A673 (cell line): ENCODE data around the gene NOLC1. TPM values are rescaled to one million over a fixed set of nuclear protein-coding genes. Genes with fewer than 3 reads are reported as not detected.

ENCODE experiments used
- BruUV-seq: library from RNA; stranded (reverse); fragments of 400-500 nt; replicated peaks from 2 replicates; lab custom pipeline; 2021; lab: Mats Ljungman, UMichigan
- CTCF ChIA-PET: fragments of 300-600 bp; sonication (Branson Sonifier 250); formaldehyde crosslinking; loops from one replicate; lab custom pipeline; 2022; ENCODE audit warnings: antibody characterized with exemption; lab: Charles Lee
- POLR2A ChIA-PET: fragments of 300-600 bp; sonication (Branson Sonifier 250); formaldehyde crosslinking; loops from one replicate; lab custom pipeline; 2022; ENCODE audit warnings: antibody characterized with exemption; ENCODE audit not compliant: low non-redundant PET; lab: Charles Lee
- DNase-seq: peaks from one replicate; pipeline ENCODE4 v3.0.0-alpha.2; 2015; ENCODE audit warnings: low spot score
- H3K27ac ChIP-seq: fragments of 200-600 bp; sonication (generic); 2 replicates; pipeline ENCODE4 v1.5.1; 2016; ENCODE audit warnings: mixed run types, low read depth, mild to moderate bottlenecking, mixed read lengths, antibody characterized with exemption, low read length; ENCODE audit not compliant: poor library complexity, severe bottlenecking
- H3K27me3 ChIP-seq: fragments of 200-600 bp; sonication (generic); replicated peaks from 2 replicates; pipeline ENCODE4 v1.6.1; 2017; ENCODE audit warnings: mixed run types, low read depth, mild to moderate bottlenecking, mixed read lengths, antibody characterized with exemption, low read length; ENCODE audit not compliant: insufficient read depth, poor library complexity
- H3K36me3 ChIP-seq: fragments of 200-600 bp; sonication (generic); 2 replicates; pipeline ENCODE4 v1.6.1; 2016; ENCODE audit warnings: mixed run types, mild to moderate bottlenecking, mixed read lengths, antibody characterized with exemption, low read length; ENCODE audit not compliant: insufficient read depth, poor library complexity, severe bottlenecking
- H3K4me1 ChIP-seq: fragments of 200-600 bp; sonication (generic); 2 replicates; pipeline ENCODE4 v1.6.1; 2017; ENCODE audit warnings: mixed run types, mild to moderate bottlenecking, mixed read lengths, antibody characterized with exemption, low read length; ENCODE audit not compliant: insufficient read depth, poor library complexity, severe bottlenecking
- H3K4me3 ChIP-seq: fragments of 200-600 bp; sonication (generic); 2 replicates; pipeline ENCODE4 v1.5.1; 2016; ENCODE audit warnings: low read depth, mixed run types, mild to moderate bottlenecking, mixed read lengths, low read length; ENCODE audit not compliant: poor library complexity, severe bottlenecking
- H3K9me3 ChIP-seq: fragments of 200-600 bp; sonication (generic); 2 replicates; pipeline ENCODE4 v1.6.1; 2016; ENCODE audit warnings: mixed run types, low read depth, mild to moderate bottlenecking, mixed read lengths, antibody characterized with exemption, low read length; ENCODE audit not compliant: poor library complexity, severe bottlenecking
- CTCF ChIP-seq: fragments of 300-800, 200-600 bp; sonication (generic); conservative IDR thresholded peaks from 2 replicates; pipeline ENCODE4 v1.5.1; 2017; ENCODE audit warnings: low read depth, mild to moderate bottlenecking, antibody characterized with exemption, low read length, moderate library complexity, mixed read lengths
- EZH2 ChIP-seq: fragments of 200-600 bp; sonication (generic); IDR thresholded peaks from 2 replicates; pipeline ENCODE4 v1.6.1; 2017; ENCODE audit warnings: borderline replicate concordance, low read depth, mild to moderate bottlenecking, mixed read lengths, antibody characterized with exemption, low read length; ENCODE audit not compliant: poor library complexity, severe bottlenecking
- intact Hi-C: fragments of 100-400 bp; cut with micrococcal nuclease; formaldehyde crosslinking; loops from one replicate; pipeline ENCODE4 v1.10.0; 2022; ENCODE audit not compliant: unreplicated experiment
- total RNA-seq: library from RNA; stranded (reverse); gene quantifications from 2 replicates; pipeline ENCODE4 v1.2.3, GENCODE V29; 2021

Gene NOLC1
- total RNA-seq, 1 experiment from 2014 or later, result 225 TPM

GRCh38 chr10:102172288-102172687 is 20.1 kb downstream of the NOLC1 start:
- no peak for DNase-seq
- intact Hi-C loops, result loop anchor here (5.0 kb wide), 1 partner anchor 165 kb away; no protein-coding TSS in a partner anchor
- H3K27me3 ChIP-seq, result no peaks in the 10 kb centered on the region
- BruUV-seq, result no TSS peak
- H3K4me1 ChIP-seq, result no peaks in the 10 kb centered on the region
- no peak overlapping the region for H3K4me3 ChIP-seq
- no peaks in the 10 kb centered on the region for H3K9me3 ChIP-seq
- H3K36me3 ChIP-seq, result no peaks in the 10 kb centered on the region
- POLR2A ChIA-PET, result no interaction called here
- no peak overlapping the region for H3K27ac ChIP-seq
- CTCF ChIA-PET, result no interaction called here
- TF ChIP-seq CTCF (no peak), EZH2 (no peak)

GRCh38 chr10:102175415-102175814 is 23.2 kb downstream of the NOLC1 start:
- H3K4me1 ChIP-seq, result no peaks in the 10 kb centered on the region
- no peaks in the 10 kb centered on the region for H3K9me3 ChIP-seq
- no peak overlapping the region for H3K27ac ChIP-seq
- CTCF ChIA-PET, result no interaction called here
- H3K27me3 ChIP-seq, result no peaks in the 10 kb centered on the region
- POLR2A ChIA-PET, result no interaction called here
- no peak for DNase-seq
- no TSS peak for BruUV-seq
- no peak overlapping the region for H3K4me3 ChIP-seq
- H3K36me3 ChIP-seq, result no peaks in the 10 kb centered on the region
- intact Hi-C loops, result no loop called here
- TF ChIP-seq CTCF, result no peak

- Histone ChIP-seq H3K9me3 (peaks cover 9% of the 10 kb centered on the region), H3K4me1 (no peaks in the 10 kb centered on the region), H3K4me3 (no peak overlapping the region), H3K27me3 (no peaks in the 10 kb centered on the region), H3K36me3 (no peaks in the 10 kb centered on the region), H3K27ac (no peak overlapping the region)
- no TSS peak for BruUV-seq
- ChIA-PET CTCF (no interaction called here), POLR2A (no interaction called here)
- no peak for TF ChIP-seq EZH2
- TF ChIP-seq CTCF, result no peak
- intact Hi-C loops, result no loop called here
- no peak for DNase-seq
Observed at GRCh38 chr10:102184606-102185005, 32.4 kb downstream of the NOLC1 start.
